ENCODE data around the gene DEAF1. TPM values are rescaled to one million over a fixed set of nuclear protein-coding genes. Genes with fewer than 3 reads are reported as not detected.

Gene DEAF1
- total RNA-seq, 1 donor from 2014 or later, result 60.5 TPM

GRCh38 chr11:596374-596773 lies 98.6 kb downstream of the DEAF1 start:
- no peak for DNase-seq (ENCODE audit: low spot score in 2 of 2)
- no peak for TF ChIP-seq CTCF (IDR thresholded peaks at IDR 0.05)
- intact Hi-C loops (cut with DNase I), result no loop called here
- no peaks in the 10 kb centered on the region for H3K4me1 ChIP-seq
- H3K9me3 ChIP-seq, result no peaks in the 10 kb centered on the region
- no peak overlapping the region for H3K4me3 ChIP-seq
- no peaks in the 10 kb centered on the region for H3K27me3 ChIP-seq
- no peak overlapping the region for H3K27ac ChIP-seq
- peaks cover 91 to 92% of the 10 kb centered on the region in 2 donors for H3K36me3 ChIP-seq

DNA sequence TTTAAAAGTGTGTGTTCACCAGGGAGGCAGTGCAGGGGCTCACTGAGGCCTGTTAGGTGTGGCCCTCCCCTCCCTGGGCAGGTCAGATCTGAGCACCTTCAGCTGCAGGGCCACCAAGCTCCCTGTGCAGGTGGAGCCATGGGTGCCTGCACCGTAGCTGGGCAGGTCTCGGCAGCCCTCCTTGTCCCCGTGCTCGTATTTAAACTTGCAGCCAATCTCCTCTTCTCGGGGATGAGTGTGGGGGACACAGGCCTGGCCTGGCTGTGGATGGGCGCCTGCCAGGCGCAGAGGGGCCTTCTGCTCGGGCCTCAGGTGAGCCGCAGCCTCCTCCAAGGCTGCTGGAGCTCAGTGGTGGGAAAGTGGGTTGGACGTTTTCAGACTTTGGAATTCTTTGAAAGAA lies 99.6 kb downstream of the DEAF1 start:
- peaks cover 86 to 89% of the 10 kb centered on the region in 2 donors for H3K36me3 ChIP-seq
- no peaks in the 10 kb centered on the region for H3K27me3 ChIP-seq
- no peaks in the 10 kb centered on the region for H3K9me3 ChIP-seq
- no peak overlapping the region for H3K27ac ChIP-seq
- intact Hi-C loops (cut with DNase I), result no loop called here
- no peak overlapping the region for H3K4me3 ChIP-seq
- H3K4me1 ChIP-seq, result no peaks in the 10 kb centered on the region
- TF ChIP-seq CTCF (IDR thresholded peaks at IDR 0.05), result no peak
- no peak for DNase-seq (ENCODE audit: low spot score in 2 of 2)

Other genes starting within 250 kb of the DEAF1 start
- 185 TPM for gene PTDSS2, start 244.9 kb downstream of the DEAF1 start, total RNA-seq
- 649 TPM for gene RNH1, start 188.0 kb downstream of the DEAF1 start, total RNA-seq
- gene HRAS, start 159.6 kb downstream of the DEAF1 start, total RNA-seq, result 21.6 TPM
- not detected for gene LRRC56, start 157.7 kb downstream of the DEAF1 start, total RNA-seq
- gene LMNTD2, start 134.5 kb downstream of the DEAF1 start, total RNA-seq, result 1.1 TPM
- gene RASSF7, start 134.3 kb downstream of the DEAF1 start, total RNA-seq, result 3.5 TPM
- 25.4 TPM for gene PHRF1, start 118.8 kb downstream of the DEAF1 start, total RNA-seq
- 44.6 TPM for gene IRF7, start 79.3 kb downstream of the DEAF1 start, total RNA-seq
- 5.0 TPM for gene CDHR5, start 70.3 kb downstream of the DEAF1 start, total RNA-seq
- gene SCT, start 68.0 kb downstream of the DEAF1 start, total RNA-seq, result not detected
- not detected for gene DRD4, start 58.0 kb downstream of the DEAF1 start, total RNA-seq
- gene TMEM80, start 594 bp upstream of the DEAF1 start, total RNA-seq, result 1.3 TPM
- gene EPS8L2, start 11.0 kb upstream of the DEAF1 start, total RNA-seq, result 76.7 TPM
- 245 TPM for gene TALDO1, start 52.2 kb upstream of the DEAF1 start, total RNA-seq
- gene GATD1, start 82.3 kb upstream of the DEAF1 start, total RNA-seq, result 12.2 TPM
- gene CEND1, start 94.9 kb upstream of the DEAF1 start, total RNA-seq, result not detected
- gene SLC25A22, start 103.1 kb upstream of the DEAF1 start, total RNA-seq, result 5.6 TPM
- 7.1 TPM for gene PIDD1, start 110.0 kb upstream of the DEAF1 start, total RNA-seq
- gene RPLP2, start 114.7 kb upstream of the DEAF1 start, total RNA-seq, result 897 TPM
- 214 TPM for gene PNPLA2, start 123.7 kb upstream of the DEAF1 start, total RNA-seq
- gene CRACR2B, start 132.7 kb upstream of the DEAF1 start, total RNA-seq, result 20.5 TPM
- gene CD151, start 137.7 kb upstream of the DEAF1 start, total RNA-seq, result 898 TPM
- gene POLR2L, start 147.3 kb upstream of the DEAF1 start, total RNA-seq, result 141 TPM
- gene TSPAN4, start 147.6 kb upstream of the DEAF1 start, total RNA-seq, result 252 TPM
- gene CHID1, start 215.6 kb upstream of the DEAF1 start, total RNA-seq, result 69.4 TPM
- gene AP2A2, start 230.6 kb upstream of the DEAF1 start, total RNA-seq, result 118 TPM